ENCODE data around the gene NBPF9.
"Not testable (repeated sequence)": the region's sequence is repeated elsewhere in the genome, so short reads cannot be mapped to it uniquely, and the experiment has no call there.

- not testable (repeated sequence) for TF ChIP-seq CTCF (IDR thresholded peaks at IDR 0.05; ENCODE audit: insufficient read depth, low read length); SPI1 (IDR thresholded peaks at IDR 0.05; ENCODE audit: borderline replicate concordance, low read depth); REST (IDR thresholded peaks at IDR 0.05; ENCODE audit: insufficient replicate concordance, low read depth); POLR2AphosphoS5 (IDR thresholded peaks at IDR 0.05; ENCODE audit: low read depth)
These were observed 60.3 kb downstream of the NBPF9 start for GRCh38 chr1:149043056-149043455.
